Measurements from ENCODE around the gene GFAP.

DNA sequence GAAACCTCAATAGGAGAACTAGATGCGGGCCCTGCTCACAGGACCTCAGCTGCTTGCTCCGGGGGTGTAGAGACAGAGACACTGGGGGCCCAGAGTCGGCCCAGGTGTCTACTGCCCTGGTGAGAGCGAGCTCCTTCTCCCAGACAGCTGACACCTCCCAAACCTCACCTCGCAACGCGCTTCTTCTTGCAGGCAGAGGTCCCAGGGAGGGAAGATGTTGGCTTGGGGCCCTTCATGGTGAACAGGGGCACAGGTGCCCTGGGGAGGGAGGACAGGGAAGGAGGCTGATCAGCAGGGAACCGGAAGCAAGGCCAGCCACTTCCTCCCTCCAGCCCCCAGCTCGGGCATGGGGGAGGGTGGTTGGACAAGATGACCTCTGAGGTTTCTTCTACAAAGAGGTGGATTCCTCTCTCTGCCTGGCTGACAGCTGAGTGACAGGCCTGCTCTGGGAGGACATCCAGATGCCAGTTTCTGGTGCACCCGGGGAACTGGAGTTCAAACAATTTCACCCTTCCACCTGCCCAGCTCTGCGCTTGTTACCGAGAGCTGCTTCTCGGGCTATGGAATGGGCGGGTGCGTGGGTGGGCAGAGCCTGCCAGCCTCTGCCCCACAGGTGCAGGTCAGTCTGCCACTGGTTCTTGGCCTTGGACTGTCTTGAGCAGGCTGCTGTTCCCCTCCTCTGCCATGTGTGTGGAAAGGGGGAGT, 11.7 kb upstream of the GFAP start:
- TF ChIP-seq EZH2 (IDR thresholded peaks at IDR 0.05) (no peak), POLR2AphosphoS5 (IDR thresholded peaks at IDR 0.05; ENCODE audit: borderline replicate concordance, low read depth, low read length) (no peak), FOXP2 (optimal IDR thresholded peaks at IDR 0.05; ENCODE audit: control extremely low read depth, extremely low read length, insufficient read depth) (no peak)
